Activated CD4-positive, alpha-beta T cell treated with anti-CD3 and anti-CD28 coated beads, Interleukin-2, amount 10 ng/mL, durations not matched to agents 7 days and 5 days (primary cell): ENCODE data around the gene NCAM2. TPM values are rescaled to one million over a fixed set of nuclear protein-coding genes. Genes with fewer than 3 reads are reported as not detected.
A peak's percentile ranks its signal among the peaks of the same experiment; 100 is the strongest.

Experiments used
- CTCF ChIA-PET: fragments of 350-600 bp; sonication (Branson Sonifier 250); formaldehyde crosslinking; loops from one replicate; lab custom pipeline; 2021; ENCODE audit warnings: antibody characterized with exemption; lab: Charles Lee
- POLR2A ChIA-PET: fragments of 350-600 bp; sonication (Branson Sonifier 250); formaldehyde crosslinking; loops from one replicate; lab custom pipeline; 2021; ENCODE audit warnings: antibody characterized with exemption; lab: Charles Lee
- DNase-seq: peaks from one replicate; pipeline ENCODE4 v3.0.0-alpha.2; 2020
- H3K27ac Mint-ChIP-seq: one replicate; pipeline ENCODE4 v1.8.0; 2021; ENCODE audit warnings: mild to moderate bottlenecking, moderate library complexity, mixed read lengths
- H3K27me3 Mint-ChIP-seq: one replicate; pipeline ENCODE4 v1.8.0; 2021; ENCODE audit warnings: mixed read lengths
- H3K36me3 Mint-ChIP-seq: one replicate; pipeline ENCODE4 v1.8.0; 2021; ENCODE audit warnings: low read depth, mixed read lengths
- H3K4me1 Mint-ChIP-seq: one replicate; pipeline ENCODE4 v1.8.0; 2021; ENCODE audit warnings: mixed read lengths
- H3K4me3 Mint-ChIP-seq: one replicate; pipeline ENCODE4 v1.8.0; 2021; ENCODE audit warnings: mild to moderate bottlenecking, moderate library complexity, mixed read lengths
- H3K9me3 Mint-ChIP-seq: one replicate; pipeline ENCODE4 v1.8.0; 2021; ENCODE audit warnings: mixed read lengths
- total RNA-seq, 2 experiments: library from RNA; stranded (reverse); gene quantifications; one replicate each; pipeline ENCODE4 v1.2.3, GENCODE V29; 2021

NCAM2 gene
- total RNA-seq, 2 experiments from 2014 or later = not detected

DNA sequence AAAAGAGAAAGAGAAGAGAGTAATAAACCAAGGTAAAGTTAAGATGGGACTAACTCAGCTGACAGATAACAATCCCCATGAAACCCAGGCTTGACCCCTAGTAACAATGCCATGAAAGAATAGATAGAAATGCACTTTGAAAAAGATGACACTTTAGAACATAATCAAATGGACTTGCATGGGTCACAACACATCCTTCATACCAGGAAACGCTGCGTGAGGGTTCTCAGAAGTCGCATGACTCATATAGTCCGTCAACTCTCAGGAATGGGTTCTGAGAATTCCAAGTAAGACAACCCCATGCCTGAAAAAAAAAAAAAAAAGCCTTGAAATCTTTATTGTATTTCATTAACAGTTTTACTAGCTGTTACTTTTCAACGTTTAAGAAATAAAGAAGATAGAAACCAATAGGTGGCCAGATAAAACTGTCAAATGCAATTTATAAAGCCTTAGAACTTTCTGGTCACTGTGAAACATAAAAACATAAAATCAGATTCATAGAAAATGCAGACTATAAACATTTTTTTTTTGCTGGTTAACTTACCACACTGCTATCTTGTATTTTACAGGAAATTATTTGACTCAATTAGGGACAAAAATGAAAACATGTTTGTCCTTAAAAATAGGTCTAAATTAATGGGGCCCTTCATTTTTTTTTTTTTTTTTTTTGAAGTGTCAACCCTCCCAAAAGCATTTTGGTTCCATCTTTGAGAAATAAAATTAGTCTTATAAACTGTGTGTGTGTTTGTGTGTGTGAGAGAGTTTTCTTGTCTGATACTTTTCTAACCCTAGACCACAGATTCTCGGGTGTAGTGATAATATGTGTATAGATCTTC is 202.1 kb downstream of the NCAM2 start:
- Mint-ChIP-seq H3K9me3 (no peaks in the 10 kb centered on the region), H3K27ac (peak overlapping the region; percentile 81), H3K36me3 (no peaks in the 10 kb centered on the region), H3K27me3 (no peaks in the 10 kb centered on the region), H3K4me1 (peaks cover 23% of the 10 kb centered on the region), H3K4me3 (peak overlapping the region; percentile 51)
- POLR2A ChIA-PET = no interaction called here
- CTCF ChIA-PET = interaction anchor here (0.6 kb wide), 1 partner anchor 118 kb away, joined by 3 read pairs; no protein-coding TSS in a partner anchor
- peak; percentile 17 for DNase-seq

DNA sequence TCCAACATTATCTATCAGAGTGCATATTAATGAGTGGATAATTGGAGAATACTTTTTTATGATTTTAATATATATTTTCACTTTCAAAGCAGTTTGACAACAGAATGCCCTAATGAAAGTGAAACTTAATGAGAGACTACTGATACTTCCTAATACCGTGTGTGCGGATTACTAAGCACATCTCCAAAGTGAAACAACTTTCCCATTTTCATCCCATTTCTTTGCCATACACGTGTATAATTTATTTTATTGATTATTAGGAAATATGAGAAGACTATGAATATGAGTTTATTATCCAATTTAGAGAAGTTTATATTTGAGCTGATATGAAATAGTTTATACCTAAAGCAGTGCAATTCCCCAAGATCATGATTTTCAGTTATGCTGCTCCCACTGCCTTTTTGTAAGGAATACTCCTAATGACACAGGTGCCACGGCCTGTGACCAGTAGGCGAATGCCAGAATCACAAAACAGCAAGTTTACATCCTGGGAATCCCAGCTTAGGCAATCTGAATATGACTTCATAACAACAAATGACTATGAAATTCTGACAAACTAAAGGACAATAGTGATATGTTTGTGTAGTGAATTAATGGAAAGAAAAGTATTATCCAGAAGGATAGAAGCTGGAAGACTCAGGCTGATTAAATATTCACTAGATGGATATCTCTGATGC is 202.9 kb downstream of the NCAM2 start:
- no peak for DNase-seq
- H3K27me3 Mint-ChIP-seq = no peaks in the 10 kb centered on the region
- POLR2A ChIA-PET = no interaction called here
- peak overlapping the region; percentile 52 for H3K27ac Mint-ChIP-seq
- CTCF ChIA-PET = interaction anchor here (0.6 kb wide), 1 partner anchor 117 kb away, joined by 3 read pairs; no protein-coding TSS in a partner anchor
- H3K36me3 Mint-ChIP-seq = no peaks in the 10 kb centered on the region
- no peaks in the 10 kb centered on the region for H3K9me3 Mint-ChIP-seq
- H3K4me3 Mint-ChIP-seq = peak overlapping the region; percentile 51
- peaks cover 23% of the 10 kb centered on the region for H3K4me1 Mint-ChIP-seq

DNA sequence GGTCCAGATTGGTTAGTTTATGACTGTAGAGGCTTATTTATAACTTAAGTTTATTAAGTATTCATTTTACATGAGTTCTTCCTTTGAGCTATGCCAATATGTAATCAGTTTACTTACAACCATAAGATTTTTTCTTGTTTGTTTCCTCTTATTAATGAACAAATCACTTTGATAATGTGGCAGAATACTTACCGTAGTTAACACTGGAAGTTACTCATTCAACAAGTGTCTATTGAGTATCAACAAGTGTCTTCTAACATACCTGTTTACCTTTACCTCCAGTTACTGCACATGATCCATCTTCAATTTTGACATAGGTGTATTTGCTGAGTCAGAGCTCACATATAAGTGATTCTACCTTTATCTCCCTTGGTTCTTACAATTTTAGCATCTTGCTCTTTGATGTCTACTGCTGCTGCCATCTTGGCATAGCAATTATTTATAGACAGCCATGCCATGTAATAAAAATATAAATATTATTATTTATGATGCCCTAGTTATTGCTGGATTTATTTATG is 205.7 kb downstream of the NCAM2 start:
- Mint-ChIP-seq H3K4me1 (peaks cover 23% of the 10 kb centered on the region), H3K9me3 (no peaks in the 10 kb centered on the region), H3K4me3 (no peak overlapping the region), H3K27me3 (no peaks in the 10 kb centered on the region), H3K27ac (no peak overlapping the region), H3K36me3 (no peaks in the 10 kb centered on the region)
- CTCF ChIA-PET = no interaction called here
- POLR2A ChIA-PET = no interaction called here
- no peak for DNase-seq

DNA sequence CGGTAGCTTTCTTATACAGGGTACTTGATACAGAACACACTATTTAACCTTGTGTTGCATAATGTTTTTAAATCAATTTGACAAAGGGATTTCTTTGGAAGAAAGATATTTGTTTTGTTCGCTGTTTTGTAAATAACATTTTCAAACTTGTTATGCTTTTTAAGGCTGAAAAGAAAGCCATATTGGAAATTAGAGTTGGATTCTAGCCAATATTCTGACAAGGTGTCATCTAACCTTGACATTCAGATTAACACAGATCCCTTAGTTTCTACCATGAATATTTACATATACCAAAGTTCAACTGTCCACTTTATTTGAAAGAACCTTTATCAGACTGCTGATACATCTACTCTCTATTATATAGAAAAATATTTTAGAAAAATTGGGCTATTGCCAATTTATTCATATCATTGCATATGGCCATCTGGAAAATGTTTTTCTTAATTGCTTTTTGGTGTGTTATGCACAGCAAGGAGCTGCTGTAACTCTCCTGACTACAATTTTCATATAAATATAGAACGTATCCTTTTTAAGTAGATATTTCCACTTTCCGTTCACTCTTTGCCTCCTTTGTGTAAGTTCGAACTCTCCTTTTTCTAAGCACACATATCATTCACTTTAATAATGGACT is 206.3 kb downstream of the NCAM2 start:
- H3K4me3 Mint-ChIP-seq = no peak overlapping the region
- no peaks in the 10 kb centered on the region for H3K36me3 Mint-ChIP-seq
- H3K27me3 Mint-ChIP-seq = no peaks in the 10 kb centered on the region
- CTCF ChIA-PET = no interaction called here
- POLR2A ChIA-PET = no interaction called here
- H3K4me1 Mint-ChIP-seq = peaks cover 17% of the 10 kb centered on the region
- no peak overlapping the region for H3K27ac Mint-ChIP-seq
- H3K9me3 Mint-ChIP-seq = no peaks in the 10 kb centered on the region
- DNase-seq = no peak

DNA sequence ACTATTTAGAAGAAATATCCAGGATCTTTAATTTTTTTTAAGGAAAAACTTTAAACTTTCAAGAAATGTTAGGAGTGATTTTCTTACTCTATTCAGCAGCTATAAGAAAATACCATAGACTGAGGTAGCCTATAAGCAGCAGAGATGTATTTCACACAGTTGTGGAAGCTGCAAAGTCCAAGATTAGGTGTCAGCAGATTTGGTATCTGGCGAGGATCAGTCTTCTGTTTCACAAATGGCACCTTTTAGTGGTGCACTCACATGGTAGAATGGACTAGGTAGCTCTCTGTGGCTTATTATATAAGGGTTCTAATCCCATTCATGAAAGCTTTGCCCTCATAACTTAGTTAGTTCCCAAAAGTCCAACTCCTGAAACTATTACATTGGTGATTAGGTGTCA is 207.4 kb downstream of the NCAM2 start:
- Mint-ChIP-seq H3K4me1 (peaks cover 8% of the 10 kb centered on the region), H3K27me3 (no peaks in the 10 kb centered on the region), H3K36me3 (no peaks in the 10 kb centered on the region), H3K27ac (no peak overlapping the region), H3K9me3 (no peaks in the 10 kb centered on the region), H3K4me3 (no peak overlapping the region)
- ChIA-PET POLR2A (no interaction called here), CTCF (no interaction called here)
- no peak for DNase-seq

DNA sequence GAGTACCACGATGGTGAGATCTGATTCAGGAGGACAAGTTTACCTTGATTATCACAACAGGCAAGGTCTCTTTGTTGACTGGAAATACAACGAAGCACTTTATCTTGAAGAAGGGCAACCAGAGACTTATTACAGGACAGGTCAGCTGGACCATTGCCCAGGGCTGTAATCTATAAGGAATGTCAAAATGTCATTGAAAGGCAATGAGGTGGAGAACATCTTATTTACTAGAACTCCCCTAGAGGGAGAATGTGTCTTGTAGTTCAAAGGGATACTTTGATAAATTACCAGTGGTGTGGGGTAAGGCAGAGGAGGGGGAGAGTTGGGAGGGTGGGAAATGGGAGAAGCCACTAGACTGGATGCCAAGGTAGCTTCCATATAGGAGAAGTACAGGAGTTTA is 212.3 kb downstream of the NCAM2 start:
- Mint-ChIP-seq H3K36me3 (no peaks in the 10 kb centered on the region), H3K27ac (no peak overlapping the region), H3K4me1 (no peaks in the 10 kb centered on the region), H3K27me3 (no peaks in the 10 kb centered on the region), H3K9me3 (no peaks in the 10 kb centered on the region), H3K4me3 (no peak overlapping the region)
- no peak for DNase-seq
- POLR2A ChIA-PET = no interaction called here
- CTCF ChIA-PET = no interaction called here

DNA sequence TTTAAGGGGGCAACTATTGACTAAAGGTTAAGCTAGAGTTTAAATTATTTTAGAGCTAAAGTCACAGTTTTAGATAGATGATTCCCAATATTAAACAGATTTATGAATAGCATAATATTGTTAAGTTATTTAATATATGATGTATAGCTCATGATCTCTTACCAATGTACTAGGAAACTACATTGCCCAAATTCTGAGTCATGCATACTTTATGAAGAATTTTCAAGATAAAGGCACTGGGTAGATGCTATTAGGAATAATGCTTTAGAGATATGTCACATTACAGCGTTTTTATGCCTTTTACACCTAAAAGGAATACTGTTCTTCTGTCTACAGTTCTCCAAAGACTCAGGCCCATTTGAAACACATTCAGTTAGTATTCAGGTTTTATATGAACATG is 215.1 kb downstream of the NCAM2 start:
- Mint-ChIP-seq H3K36me3 (no peaks in the 10 kb centered on the region), H3K27ac (no peak overlapping the region), H3K4me3 (no peak overlapping the region), H3K27me3 (no peaks in the 10 kb centered on the region), H3K9me3 (no peaks in the 10 kb centered on the region), H3K4me1 (no peaks in the 10 kb centered on the region)
- POLR2A ChIA-PET = no interaction called here
- DNase-seq = no peak
- CTCF ChIA-PET = interaction anchor here (0.6 kb wide), 1 partner anchor 99 kb away, joined by 4 read pairs; no protein-coding TSS in a partner anchor

DNA sequence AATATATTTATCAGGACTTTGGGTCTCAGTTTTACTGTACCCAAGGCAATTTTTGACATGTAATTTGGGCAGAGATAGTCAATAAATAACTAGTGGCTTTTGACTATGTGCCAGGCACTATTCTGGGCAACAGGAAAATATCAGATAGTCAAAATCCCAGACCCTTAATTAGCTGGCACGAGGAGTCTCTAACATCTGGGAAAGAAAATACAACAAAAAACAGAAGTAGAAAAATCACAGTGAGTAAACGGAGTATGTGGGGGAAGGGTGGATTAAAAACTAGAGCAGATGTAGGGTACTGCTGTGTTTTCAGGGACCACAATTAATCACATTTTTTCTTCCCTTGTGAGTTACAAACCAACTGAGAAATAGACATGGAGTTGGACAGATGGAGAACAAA is 217.8 kb downstream of the NCAM2 start:
- H3K36me3 Mint-ChIP-seq = no peaks in the 10 kb centered on the region
- DNase-seq = no peak
- H3K4me3 Mint-ChIP-seq = no peak overlapping the region
- CTCF ChIA-PET = no interaction called here
- no peaks in the 10 kb centered on the region for H3K27me3 Mint-ChIP-seq
- POLR2A ChIA-PET = interaction anchor here (0.5 kb wide), 1 partner anchor 166 kb away, joined by 4 read pairs; no protein-coding TSS in a partner anchor
- no peaks in the 10 kb centered on the region for H3K9me3 Mint-ChIP-seq
- H3K4me1 Mint-ChIP-seq = no peaks in the 10 kb centered on the region
- no peak overlapping the region for H3K27ac Mint-ChIP-seq

DNA sequence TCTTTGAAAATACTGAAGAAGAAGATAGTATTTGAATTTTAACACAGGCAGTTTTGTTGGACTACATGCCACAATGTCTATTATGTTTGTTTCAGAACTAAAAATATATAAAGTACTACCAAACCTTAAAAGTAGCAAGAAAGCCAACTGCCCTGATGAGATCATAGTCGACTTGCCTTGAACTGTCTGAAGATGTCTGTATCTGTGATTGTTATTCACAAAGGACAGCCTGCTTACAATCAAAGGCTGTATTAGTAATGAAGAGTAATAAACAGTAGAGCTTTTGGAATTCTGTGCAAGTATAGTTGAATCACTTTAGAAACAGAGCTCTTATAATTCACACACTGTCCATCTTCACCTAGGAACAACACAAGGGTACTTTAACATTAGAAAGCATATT is 228.3 kb downstream of the NCAM2 start:
- H3K36me3 Mint-ChIP-seq = no peaks in the 10 kb centered on the region
- ChIA-PET CTCF (no interaction called here), POLR2A (no interaction called here)
- no peaks in the 10 kb centered on the region for H3K4me1 Mint-ChIP-seq
- H3K9me3 Mint-ChIP-seq = no peaks in the 10 kb centered on the region
- no peak overlapping the region for H3K4me3 Mint-ChIP-seq
- no peaks in the 10 kb centered on the region for H3K27me3 Mint-ChIP-seq
- DNase-seq = no peak
- H3K27ac Mint-ChIP-seq = no peak overlapping the region

DNA sequence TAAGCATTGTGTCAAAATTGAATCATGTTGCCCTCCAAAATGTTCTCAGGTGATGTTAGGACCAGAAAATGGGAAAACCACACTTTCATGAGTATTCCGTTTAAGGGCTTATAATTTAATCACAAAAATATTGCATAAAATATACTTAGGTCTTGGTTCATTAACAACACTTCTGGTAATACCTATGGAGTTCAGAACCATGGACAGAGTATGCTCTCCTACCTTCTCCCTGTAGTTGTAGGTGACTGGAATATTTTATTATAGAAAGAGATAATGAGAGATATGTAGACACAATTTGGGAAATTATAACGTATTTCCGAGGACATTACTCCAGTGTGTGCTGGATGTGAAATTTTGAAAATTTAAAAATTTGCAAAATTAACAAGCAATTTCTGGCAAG is 232.5 kb downstream of the NCAM2 start:
- Mint-ChIP-seq H3K36me3 (no peaks in the 10 kb centered on the region), H3K4me1 (no peaks in the 10 kb centered on the region), H3K27me3 (no peaks in the 10 kb centered on the region), H3K27ac (no peak overlapping the region), H3K4me3 (no peak overlapping the region), H3K9me3 (no peaks in the 10 kb centered on the region)
- CTCF ChIA-PET = no interaction called here
- POLR2A ChIA-PET = no interaction called here
- DNase-seq = no peak

DNA sequence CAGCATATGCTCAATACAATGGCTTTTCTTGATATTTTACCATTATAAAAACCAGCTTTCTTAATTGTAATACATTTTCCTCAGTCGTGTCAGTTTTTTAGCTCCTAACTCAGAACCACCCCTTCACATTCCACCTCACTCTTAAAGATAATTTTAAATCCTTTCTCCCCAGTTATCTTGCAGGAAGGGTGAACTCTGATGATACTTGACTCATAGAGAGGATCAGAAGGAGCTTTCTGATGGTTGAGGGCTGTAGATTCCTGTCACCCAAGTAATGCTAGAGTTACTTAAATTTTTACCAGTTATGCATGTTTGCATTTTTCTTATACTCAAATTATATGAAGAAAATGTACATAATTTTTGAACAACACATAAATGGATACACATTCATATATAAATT is 233.7 kb downstream of the NCAM2 start:
- Mint-ChIP-seq H3K4me3 (no peak overlapping the region), H3K27me3 (no peaks in the 10 kb centered on the region), H3K27ac (no peak overlapping the region), H3K36me3 (no peaks in the 10 kb centered on the region), H3K9me3 (no peaks in the 10 kb centered on the region), H3K4me1 (no peaks in the 10 kb centered on the region)
- ChIA-PET POLR2A (no interaction called here), CTCF (no interaction called here)
- no peak for DNase-seq

DNA sequence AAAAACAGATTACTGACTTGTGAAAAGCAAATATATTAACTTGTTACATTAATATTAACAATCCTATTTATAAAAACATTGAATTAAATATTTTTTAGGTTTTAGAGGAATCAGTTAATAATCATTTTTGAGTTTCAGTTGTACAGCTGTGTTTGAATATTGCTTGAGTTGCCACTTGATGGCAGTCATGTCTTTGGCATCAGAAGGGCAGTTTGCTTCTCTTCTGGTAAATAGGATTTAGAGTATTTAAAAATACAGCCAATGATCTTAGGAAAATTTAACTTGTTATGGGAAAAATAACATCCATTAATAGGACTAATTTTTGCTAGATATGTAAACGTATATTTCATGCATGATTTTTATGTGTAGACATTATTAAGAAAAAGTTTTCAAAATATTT is 234.1 kb downstream of the NCAM2 start:
- Mint-ChIP-seq H3K9me3 (no peaks in the 10 kb centered on the region), H3K27me3 (no peaks in the 10 kb centered on the region), H3K27ac (no peak overlapping the region), H3K4me3 (no peak overlapping the region), H3K4me1 (no peaks in the 10 kb centered on the region), H3K36me3 (no peaks in the 10 kb centered on the region)
- no peak for DNase-seq
- ChIA-PET POLR2A (no interaction called here), CTCF (no interaction called here)

DNA sequence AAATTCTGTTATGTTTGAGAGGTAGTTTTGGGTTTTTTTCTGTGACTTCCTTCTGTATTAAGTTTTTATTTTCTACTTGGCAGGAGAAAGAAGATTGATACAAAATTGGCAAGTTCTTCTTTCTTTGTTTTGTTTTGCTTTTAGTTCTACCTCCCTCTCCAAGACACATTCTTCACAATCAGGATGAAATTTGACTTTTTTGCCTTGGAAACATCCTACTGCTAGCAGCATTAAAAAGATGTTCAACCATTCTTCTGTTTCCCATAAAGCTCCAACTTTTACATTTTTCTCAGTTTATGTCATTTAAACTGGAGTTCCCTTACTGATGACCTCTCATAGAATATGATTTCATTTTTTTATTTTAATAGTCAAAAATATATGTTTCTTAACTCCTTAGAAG is 234.8 kb downstream of the NCAM2 start:
- Mint-ChIP-seq H3K4me3 (no peak overlapping the region), H3K36me3 (no peaks in the 10 kb centered on the region), H3K27me3 (no peaks in the 10 kb centered on the region), H3K4me1 (no peaks in the 10 kb centered on the region), H3K9me3 (no peaks in the 10 kb centered on the region), H3K27ac (no peak overlapping the region)
- ChIA-PET POLR2A (no interaction called here), CTCF (no interaction called here)
- DNase-seq = no peak
